ENCODE measurements around the gene SMAP2.

The SMAP2 gene

GRCh38 chr1:40382108-40382460, 8.6 kb downstream of the SMAP2 start:
- no peak overlapping the region for H3K4me3 ChIP-seq (replicated peaks in 1 of 2; ENCODE audit: low read depth in 2 of 2, low read length in 2 of 2)
- TF ChIP-seq, protein P1, sequence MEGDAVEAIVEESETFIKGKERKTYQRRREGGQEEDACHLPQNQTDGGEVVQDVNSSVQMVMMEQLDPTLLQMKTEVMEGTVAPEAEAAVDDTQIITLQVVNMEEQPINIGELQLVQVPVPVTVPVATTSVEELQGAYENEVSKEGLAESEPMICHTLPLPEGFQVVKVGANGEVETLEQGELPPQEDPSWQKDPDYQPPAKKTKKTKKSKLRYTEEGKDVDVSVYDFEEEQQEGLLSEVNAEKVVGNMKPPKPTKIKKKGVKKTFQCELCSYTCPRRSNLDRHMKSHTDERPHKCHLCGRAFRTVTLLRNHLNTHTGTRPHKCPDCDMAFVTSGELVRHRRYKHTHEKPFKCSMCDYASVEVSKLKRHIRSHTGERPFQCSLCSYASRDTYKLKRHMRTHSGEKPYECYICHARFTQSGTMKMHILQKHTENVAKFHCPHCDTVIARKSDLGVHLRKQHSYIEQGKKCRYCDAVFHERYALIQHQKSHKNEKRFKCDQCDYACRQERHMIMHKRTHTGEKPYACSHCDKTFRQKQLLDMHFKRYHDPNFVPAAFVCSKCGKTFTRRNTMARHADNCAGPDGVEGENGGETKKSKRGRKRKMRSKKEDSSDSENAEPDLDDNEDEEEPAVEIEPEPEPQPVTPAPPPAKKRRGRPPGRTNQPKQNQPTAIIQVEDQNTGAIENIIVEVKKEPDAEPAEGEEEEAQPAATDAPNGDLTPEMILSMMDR (IDR thresholded peaks at IDR 0.05; ENCODE audit: low read depth, low read length) = no peak
- DNase-seq (ENCODE audit: low read depth in 2 of 2) = peak in 1 of 2 donors; percentile 20

GRCh38 chr1:40382601-40383000, 9.1 kb downstream of the SMAP2 start:
- TF ChIP-seq, protein P1 (IDR thresholded peaks at IDR 0.05; ENCODE audit: low read depth, low read length) = no peak
- no peak for DNase-seq (ENCODE audit: low read depth in 2 of 2)
- H3K4me3 ChIP-seq (replicated peaks in 1 of 2; ENCODE audit: low read depth in 2 of 2, low read length in 2 of 2) = no peak overlapping the region

DNA sequence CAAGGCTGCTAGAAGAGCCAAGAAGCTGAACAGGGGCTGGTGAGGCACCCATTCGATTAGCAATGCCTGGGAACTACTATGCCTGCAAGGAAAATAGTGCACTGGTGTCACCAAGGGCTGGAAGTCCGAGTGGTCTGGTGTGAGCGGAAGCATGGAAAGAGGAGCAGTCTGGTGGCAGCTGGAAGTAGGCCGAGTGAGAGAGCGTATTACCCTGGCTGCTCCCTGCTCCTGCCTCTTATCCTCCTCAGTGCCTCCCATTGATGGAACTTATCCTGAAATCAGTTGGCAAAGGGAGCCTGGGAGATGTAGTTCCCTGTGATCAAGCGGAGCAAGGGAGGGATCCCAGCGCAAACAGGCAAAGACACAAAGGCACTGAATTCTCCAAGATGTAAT, 9.6 kb downstream of the SMAP2 start:
- TF ChIP-seq, protein P1 (IDR thresholded peaks at IDR 0.05; ENCODE audit: low read depth, low read length) = no peak
- no peak overlapping the region for H3K4me3 ChIP-seq (replicated peaks in 1 of 2; ENCODE audit: low read depth in 2 of 2, low read length in 2 of 2)
- peak in 1 of 2 donors; percentile 71 for DNase-seq (ENCODE audit: low read depth in 2 of 2)

- no peak overlapping the region for H3K4me3 ChIP-seq (replicated peaks in 1 of 2; ENCODE audit: low read depth in 2 of 2, low read length in 2 of 2)
- DNase-seq (ENCODE audit: low read depth in 2 of 2) = peak; percentile 75 to 85
- TF ChIP-seq, protein P1 (IDR thresholded peaks at IDR 0.05; ENCODE audit: low read depth, low read length) = no peak
Measured at GRCh38 chr1:40383488-40384412, 10.2 kb downstream of the SMAP2 start.

DNA sequence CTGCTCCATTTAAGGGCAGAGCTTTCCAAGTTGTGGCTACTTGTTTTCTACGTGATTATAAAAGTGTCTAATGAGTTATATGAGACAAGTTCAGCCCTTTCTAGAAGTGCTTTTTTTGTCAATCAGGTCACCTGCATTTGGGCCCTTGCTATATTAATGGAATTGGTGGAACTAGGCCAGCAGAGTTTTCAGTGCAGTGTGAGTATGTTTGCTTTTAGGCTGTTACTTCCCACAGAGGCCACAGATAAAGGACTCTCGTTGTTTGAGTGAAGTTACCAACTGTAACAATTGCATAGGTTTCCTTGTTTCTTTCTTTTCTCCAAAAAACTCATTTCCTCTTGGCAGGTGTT, 10.9 kb downstream of the SMAP2 start:
- TF ChIP-seq, protein P1 (IDR thresholded peaks at IDR 0.05; ENCODE audit: low read depth, low read length) = no peak
- no peak overlapping the region for H3K4me3 ChIP-seq (replicated peaks in 1 of 2; ENCODE audit: low read depth in 2 of 2, low read length in 2 of 2)
- peak in 1 of 2 donors; percentile 30 for DNase-seq (ENCODE audit: low read depth in 2 of 2)

- H3K4me3 ChIP-seq (replicated peaks in 1 of 2; ENCODE audit: low read depth in 2 of 2, low read length in 2 of 2) = no peak overlapping the region
- TF ChIP-seq, protein P1 (IDR thresholded peaks at IDR 0.05; ENCODE audit: low read depth, low read length) = no peak
- DNase-seq (ENCODE audit: low read depth in 2 of 2) = no peak
Measured at GRCh38 chr1:40384887-40385286, 11.4 kb downstream of the SMAP2 start.
